Mesodermal cell (in vitro differentiated cells): ENCODE results near the gene BRAF.
"Not testable (repeated sequence)": the region's sequence is repeated elsewhere in the genome, so short reads cannot be mapped to it uniquely, and the experiment has no call there.

ENCODE experiments used
- H3K27ac ChIP-seq: 2 replicates; pipeline ENCODE4 v1.7.0; 2013; ENCODE audit warnings: mild to moderate bottlenecking, low read depth, low read length, moderate library complexity; ENCODE audit not compliant: severe bottlenecking
- H3K36me3 ChIP-seq: 2 replicates; pipeline ENCODE4 v1.7.1; 2013; ENCODE audit warnings: mild to moderate bottlenecking, low read length, moderate library complexity; ENCODE audit not compliant: control insufficient read depth, insufficient read depth
- H3K4me1 ChIP-seq: one replicate; pipeline ENCODE4 v1.7.1; 2013; ENCODE audit warnings: mild to moderate bottlenecking, low read length; ENCODE audit not compliant: insufficient read depth, control insufficient read depth, poor library complexity, severe bottlenecking
- H3K4me3 ChIP-seq: 2 replicates; pipeline ENCODE4 v1.7.0; 2013; ENCODE audit warnings: low read length, control low read depth, mild to moderate bottlenecking; ENCODE audit not compliant: insufficient read depth, poor library complexity, severe bottlenecking; ENCODE audit errors: extremely low read depth
- H3K9me3 ChIP-seq: 2 replicates; pipeline ENCODE4 v1.7.1; 2013; ENCODE audit warnings: mild to moderate bottlenecking, low read length, moderate library complexity; ENCODE audit not compliant: control insufficient read depth
- WGBS, 2 experiments: methylation state at CpG; one replicate each; pipeline ENCODE4 v1.1.5; 2013; ENCODE audit warnings: missing lambda C conversion rate in 2 of 2; ENCODE audit not compliant: insufficient coverage in 2 of 2; 5-methylcytosine and 5-hydroxymethylcytosine counted together

The BRAF gene

GRCh38 chr7:140771826-140772225 lies 152.9 kb downstream of the BRAF start:
- peaks cover 10% of the 10 kb centered on the region for H3K4me1 ChIP-seq
- H3K36me3 ChIP-seq, result peaks cover 49% of the 10 kb centered on the region
- H3K4me3 ChIP-seq, result no peak overlapping the region
- H3K9me3 ChIP-seq, result no peaks in the 10 kb centered on the region
- peak overlapping the region; percentile 48 for H3K27ac ChIP-seq

- peaks cover 10% of the 10 kb centered on the region for H3K4me1 ChIP-seq
- H3K27ac ChIP-seq, result no peak overlapping the region
- WGBS, 2 experiments, result 100% methylated on average over 1 of the region's 3 CpGs; no CpG with 5 or more reads in 1 of the 2 experiments
- no peaks in the 10 kb centered on the region for H3K9me3 ChIP-seq
- no peak overlapping the region for H3K4me3 ChIP-seq
- peaks cover 40% of the 10 kb centered on the region for H3K36me3 ChIP-seq
Measured at GRCh38 chr7:140769852-140770251, 154.9 kb downstream of the BRAF start.

GRCh38 chr7:140767418-140767817 lies 157.3 kb downstream of the BRAF start:
- peaks cover 33% of the 10 kb centered on the region for H3K36me3 ChIP-seq
- no peaks in the 10 kb centered on the region for H3K9me3 ChIP-seq
- WGBS, 2 experiments, result 94 to 96% methylated on average over 2 to 3 of the region's 3 CpGs
- peaks cover 3% of the 10 kb centered on the region for H3K4me1 ChIP-seq
- no peak overlapping the region for H3K4me3 ChIP-seq
- H3K27ac ChIP-seq, result no peak overlapping the region

GRCh38 chr7:140765441-140765840 lies 159.3 kb downstream of the BRAF start:
- not testable (repeated sequence) for H3K27ac ChIP-seq, H3K4me3 ChIP-seq, H3K9me3 ChIP-seq, H3K4me1 ChIP-seq
- no CpG with 5 or more reads among the region's 1 CpG for WGBS, 2 experiments
- peaks cover 30% of the 10 kb centered on the region for H3K36me3 ChIP-seq

- H3K9me3 ChIP-seq, H3K4me3 ChIP-seq, H3K4me1 ChIP-seq, H3K27ac ChIP-seq: not testable (repeated sequence)
- no CpG with 5 or more reads among the region's 25 CpGs for WGBS, 2 experiments
- H3K36me3 ChIP-seq, result peaks cover 23% of the 10 kb centered on the region
Measured at GRCh38 chr7:140763166-140763565, 161.6 kb downstream of the BRAF start.

- H3K9me3 ChIP-seq, H3K36me3 ChIP-seq, H3K4me3 ChIP-seq, H3K27ac ChIP-seq, H3K4me1 ChIP-seq: not testable (repeated sequence)
- WGBS, 2 experiments, result no CpG with 5 or more reads among the region's 3 CpGs
Measured at GRCh38 chr7:140761375-140761774, 163.4 kb downstream of the BRAF start.

GRCh38 chr7:140754506-140754905 lies 170.2 kb downstream of the BRAF start:
- Histone ChIP-seq H3K36me3 (peaks cover 19% of the 10 kb centered on the region), H3K4me1 (no peaks in the 10 kb centered on the region), H3K9me3 (no peaks in the 10 kb centered on the region), H3K27ac (no peak overlapping the region), H3K4me3 (no peak overlapping the region)
- 88% methylated on average over 1 of the region's 3 CpGs; no CpG with 5 or more reads in 1 of the 2 experiments for WGBS, 2 experiments

GRCh38 chr7:140752533-140752932 lies 172.2 kb downstream of the BRAF start:
- Histone ChIP-seq H3K27ac (no peak overlapping the region), H3K4me3 (no peak overlapping the region), H3K9me3 (no peaks in the 10 kb centered on the region), H3K36me3 (peaks cover 22% of the 10 kb centered on the region), H3K4me1 (no peaks in the 10 kb centered on the region)
- WGBS, 2 experiments, result 100% methylated on average over 1 of the region's 1 CpG; no CpG with 5 or more reads in 1 of the 2 experiments

- WGBS, 2 experiments, result 100% methylated on average over 2 of the region's 2 CpGs; no CpG with 5 or more reads in 1 of the 2 experiments
- H3K36me3 ChIP-seq, result peaks cover 29% of the 10 kb centered on the region
- H3K4me3 ChIP-seq, result no peak overlapping the region
Measured at GRCh38 chr7:140746751-140747150, 178.0 kb downstream of the BRAF start.

GRCh38 chr7:140745266-140746058 lies 179.3 kb downstream of the BRAF start:
- H3K36me3 ChIP-seq, result peaks cover 32% of the 10 kb centered on the region
- WGBS, 2 experiments, result 92 to 94% methylated on average over 4 to 5 of the region's 6 CpGs
- no peaks in the 10 kb centered on the region for H3K4me1 ChIP-seq
- H3K9me3 ChIP-seq, result no peaks in the 10 kb centered on the region
- H3K4me3 ChIP-seq, result no peak overlapping the region
- H3K27ac ChIP-seq, result no peak overlapping the region

More at GRCh38 chr7:140746751-140747150, 178.0 kb downstream of the BRAF start:
- Histone ChIP-seq H3K4me1 (no peaks in the 10 kb centered on the region), H3K9me3 (no peaks in the 10 kb centered on the region), H3K27ac (no peak overlapping the region)

GRCh38 chr7:140744005-140744404 lies 180.7 kb downstream of the BRAF start:
- H3K9me3 ChIP-seq, result no peaks in the 10 kb centered on the region
- H3K4me3 ChIP-seq, result no peak overlapping the region
- WGBS, 2 experiments, result 80 to 100% methylated on average over 1 of the region's 2 CpGs
- no peak overlapping the region for H3K27ac ChIP-seq
- peaks cover 33% of the 10 kb centered on the region for H3K36me3 ChIP-seq
- H3K4me1 ChIP-seq, result no peaks in the 10 kb centered on the region
